SH-SY5Y (cell line): Measurements from ENCODE around the gene CSRP1.

Experiments used
- GATA2 ChIP-seq: IDR thresholded peaks from 2 replicates; pipeline ENCODE4 v1.6.1; 2011; ENCODE audit warnings: mild to moderate bottlenecking, low read depth, low read length
- GATA3 ChIP-seq: IDR thresholded peaks from 2 replicates; pipeline ENCODE4 v1.6.1; 2011; ENCODE audit warnings: low read depth, mild to moderate bottlenecking, low read length, moderate library complexity

GRCh38 chr1:201527879-201528278 lies 21.0 kb upstream of the CSRP1 start:
- TF ChIP-seq GATA2 (no peak), GATA3 (no peak)
